A549 treated with AZD2906 at 1 μM for 4 hours (cell line): Measurements from ENCODE around the gene GLRA1. TPM values are rescaled to one million over a fixed set of nuclear protein-coding genes. Genes with fewer than 3 reads are reported as not detected.

Experiments
- total RNA-seq: library from RNA; stranded (reverse); fragments of 200-300 nt; extraction: Qiagen RNA extraction; gene quantifications from 5 replicates; pipeline ENCODE4 v1.2.3, GENCODE V29; 2022

The GLRA1 gene
- not detected in 5 replicates for total RNA-seq

DNA sequence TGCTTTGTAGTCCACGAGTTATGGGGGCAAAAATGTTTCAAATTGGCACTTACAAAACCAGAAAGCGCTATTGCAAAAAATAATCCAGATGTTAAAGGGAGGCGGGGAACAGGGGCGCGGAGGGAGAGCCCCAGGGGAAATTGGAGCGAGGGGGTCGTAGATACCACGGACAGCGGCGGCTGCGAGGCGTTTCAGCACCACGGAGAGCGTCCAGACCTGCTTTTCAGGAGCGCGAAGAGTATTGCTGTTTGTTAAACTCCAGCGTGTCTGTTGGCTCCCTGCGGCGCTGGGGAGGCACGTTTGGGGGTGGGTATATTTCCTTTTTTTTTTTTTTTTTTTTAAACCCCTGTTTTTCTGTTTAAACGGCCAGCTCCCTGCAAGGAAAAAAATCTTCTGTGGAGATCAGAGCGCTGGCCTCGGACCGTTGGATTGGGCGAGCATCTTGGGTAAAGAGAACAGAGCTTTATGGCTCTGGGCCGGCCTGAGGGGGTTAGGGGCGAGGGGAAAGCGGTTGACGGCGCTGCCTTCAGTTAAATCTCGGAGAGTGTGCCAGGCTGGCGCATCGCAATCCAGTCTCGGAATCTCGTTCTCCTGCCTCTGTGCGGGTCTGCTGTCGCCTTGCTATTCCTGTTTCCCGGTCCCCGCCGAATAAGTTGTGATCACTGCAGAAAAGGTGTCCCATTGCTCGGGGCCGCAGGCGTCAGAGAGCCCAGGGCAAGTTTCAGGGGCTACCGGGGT is at the start of gene GLRA1:
TSS of gene GLRA1 (minus strand) at position 288 of the 738 bp plus-strand sequence. CDS start 302 bp downstream, outside the sequence.

Other genes starting within 250 kb of the GLRA1 start
- gene SPARC, start 237.9 kb downstream of the GLRA1 start, total RNA-seq = 14.7 to 22.4 TPM (median 17.8 TPM) in 5 replicates
- gene ATOX1, start 166.2 kb downstream of the GLRA1 start, total RNA-seq = 194 to 216 TPM (median 199 TPM) in 5 replicates
- 119 to 156 TPM (median 122 TPM) in 5 replicates for gene G3BP1, start 152.9 kb downstream of the GLRA1 start, total RNA-seq